ENCODE data around the gene L3MBTL4. TPM values are rescaled to one million over a fixed set of nuclear protein-coding genes. Genes with fewer than 3 reads are reported as not detected.

The L3MBTL4 gene
- total RNA-seq, 1 experiment from 2014 or later = not detected

DNA sequence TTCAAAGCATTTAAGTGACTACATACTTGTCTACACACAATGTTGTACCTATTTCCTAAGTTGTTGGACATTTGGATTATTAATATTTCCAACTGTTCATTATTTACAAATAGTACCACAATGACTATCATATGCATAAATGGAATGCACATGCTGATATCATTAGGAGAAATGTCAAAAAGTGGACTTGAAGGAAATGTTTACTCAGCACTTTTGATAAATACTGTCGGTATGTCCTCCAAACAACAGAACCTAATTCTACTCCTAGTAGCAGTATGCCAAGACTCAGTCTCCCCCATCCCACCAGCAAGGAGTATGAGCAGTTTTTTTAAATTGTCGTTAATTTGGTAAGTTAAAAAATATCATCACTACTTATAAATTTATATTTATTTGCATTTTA, 116.8 kb downstream of the L3MBTL4 start:
- H3K4me1 ChIP-seq (ENCODE audit: control insufficient read depth in 1 of 2, insufficient read depth in 2 of 2, low read length in 2 of 2) = no peaks in the 10 kb centered on the region
- TF ChIP-seq CBX3 (IDR thresholded peaks at IDR 0.05; ENCODE audit: low read depth) (no peak), SP1 (IDR thresholded peaks at IDR 0.05; ENCODE audit: low read depth) (no peak), ELF1 (IDR thresholded peaks at IDR 0.05; ENCODE audit: borderline replicate concordance, low read depth) (no peak)
- TF ChIP-seq, protein P1, sequence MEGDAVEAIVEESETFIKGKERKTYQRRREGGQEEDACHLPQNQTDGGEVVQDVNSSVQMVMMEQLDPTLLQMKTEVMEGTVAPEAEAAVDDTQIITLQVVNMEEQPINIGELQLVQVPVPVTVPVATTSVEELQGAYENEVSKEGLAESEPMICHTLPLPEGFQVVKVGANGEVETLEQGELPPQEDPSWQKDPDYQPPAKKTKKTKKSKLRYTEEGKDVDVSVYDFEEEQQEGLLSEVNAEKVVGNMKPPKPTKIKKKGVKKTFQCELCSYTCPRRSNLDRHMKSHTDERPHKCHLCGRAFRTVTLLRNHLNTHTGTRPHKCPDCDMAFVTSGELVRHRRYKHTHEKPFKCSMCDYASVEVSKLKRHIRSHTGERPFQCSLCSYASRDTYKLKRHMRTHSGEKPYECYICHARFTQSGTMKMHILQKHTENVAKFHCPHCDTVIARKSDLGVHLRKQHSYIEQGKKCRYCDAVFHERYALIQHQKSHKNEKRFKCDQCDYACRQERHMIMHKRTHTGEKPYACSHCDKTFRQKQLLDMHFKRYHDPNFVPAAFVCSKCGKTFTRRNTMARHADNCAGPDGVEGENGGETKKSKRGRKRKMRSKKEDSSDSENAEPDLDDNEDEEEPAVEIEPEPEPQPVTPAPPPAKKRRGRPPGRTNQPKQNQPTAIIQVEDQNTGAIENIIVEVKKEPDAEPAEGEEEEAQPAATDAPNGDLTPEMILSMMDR (IDR thresholded peaks at IDR 0.05 in 2 of 3, conservative IDR thresholded peaks at IDR 0.05 in 1 of 3; ENCODE audit: borderline replicate concordance in 1 of 3, insufficient read depth in 1 of 3, low read depth in 2 of 3, low read length in 2 of 3) = no peak
- TF ChIP-seq, protein P2, sequence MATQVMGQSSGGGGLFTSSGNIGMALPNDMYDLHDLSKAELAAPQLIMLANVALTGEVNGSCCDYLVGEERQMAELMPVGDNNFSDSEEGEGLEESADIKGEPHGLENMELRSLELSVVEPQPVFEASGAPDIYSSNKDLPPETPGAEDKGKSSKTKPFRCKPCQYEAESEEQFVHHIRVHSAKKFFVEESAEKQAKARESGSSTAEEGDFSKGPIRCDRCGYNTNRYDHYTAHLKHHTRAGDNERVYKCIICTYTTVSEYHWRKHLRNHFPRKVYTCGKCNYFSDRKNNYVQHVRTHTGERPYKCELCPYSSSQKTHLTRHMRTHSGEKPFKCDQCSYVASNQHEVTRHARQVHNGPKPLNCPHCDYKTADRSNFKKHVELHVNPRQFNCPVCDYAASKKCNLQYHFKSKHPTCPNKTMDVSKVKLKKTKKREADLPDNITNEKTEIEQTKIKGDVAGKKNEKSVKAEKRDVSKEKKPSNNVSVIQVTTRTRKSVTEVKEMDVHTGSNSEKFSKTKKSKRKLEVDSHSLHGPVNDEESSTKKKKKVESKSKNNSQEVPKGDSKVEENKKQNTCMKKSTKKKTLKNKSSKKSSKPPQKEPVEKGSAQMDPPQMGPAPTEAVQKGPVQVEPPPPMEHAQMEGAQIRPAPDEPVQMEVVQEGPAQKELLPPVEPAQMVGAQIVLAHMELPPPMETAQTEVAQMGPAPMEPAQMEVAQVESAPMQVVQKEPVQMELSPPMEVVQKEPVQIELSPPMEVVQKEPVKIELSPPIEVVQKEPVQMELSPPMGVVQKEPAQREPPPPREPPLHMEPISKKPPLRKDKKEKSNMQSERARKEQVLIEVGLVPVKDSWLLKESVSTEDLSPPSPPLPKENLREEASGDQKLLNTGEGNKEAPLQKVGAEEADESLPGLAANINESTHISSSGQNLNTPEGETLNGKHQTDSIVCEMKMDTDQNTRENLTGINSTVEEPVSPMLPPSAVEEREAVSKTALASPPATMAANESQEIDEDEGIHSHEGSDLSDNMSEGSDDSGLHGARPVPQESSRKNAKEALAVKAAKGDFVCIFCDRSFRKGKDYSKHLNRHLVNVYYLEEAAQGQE (IDR thresholded peaks at IDR 0.05; ENCODE audit: low read depth) = no peak
- no peak overlapping the region for H3K27ac ChIP-seq (ENCODE audit: low read depth, low read length)
- H4K20me1 ChIP-seq (ENCODE audit: insufficient read depth) = no peaks in the 10 kb centered on the region
- DNase-seq (ENCODE audit: low read depth, low spot score) (no peak), ATAC-seq (no peak)
- H3K27me3 ChIP-seq (ENCODE audit: insufficient read depth, low read length) = no peaks in the 10 kb centered on the region
- H3K79me2 ChIP-seq (ENCODE audit: insufficient read depth, low read length) = no peaks in the 10 kb centered on the region
- H3K4me2 ChIP-seq (ENCODE audit: low read length) = no peak overlapping the region
- H3K9me3 ChIP-seq (ENCODE audit: control insufficient read depth in 1 of 2, insufficient read depth in 1 of 2, low read depth in 1 of 2, low read length in 2 of 2) = peaks cover 7 to 14% of the 10 kb centered on the region in 2 experiments; a peak in 2 of 4 replicates
- BruUV-seq (replicated peaks) = no TSS peak
- H3K9ac ChIP-seq (ENCODE audit: low read length) = no peak overlapping the region
- no peak overlapping the region for H3K4me3 ChIP-seq (replicated peaks in 1 of 2; ENCODE audit: low read depth in 1 of 2, low read length in 2 of 2)
- H3K36me3 ChIP-seq (ENCODE audit: control insufficient read depth in 1 of 2, insufficient read depth in 2 of 2, low read length in 2 of 2) = no peaks in the 10 kb centered on the region
- intact Hi-C loops (cut with micrococcal nuclease) = no loop called here
- no peak overlapping the region for H2AFZ ChIP-seq (ENCODE audit: low read depth, low read length, poor library complexity, severe bottlenecking)
- ChIA-PET CTCF (no interaction called here), RAD21 (ENCODE audit: low non-redundant PET in 1 of 2, low total read pairs in 2 of 2, uncharacterized antibody in 2 of 2, unreplicated experiment in 2 of 2) (no interaction called here), POLR2A (no interaction called here)
- H3K9me2 ChIP-seq (ENCODE audit: insufficient read depth) = no peaks in the 10 kb centered on the region
